DMS 273 (cell line): ENCODE results near the gene TUBB3.
"Not testable (repeated sequence)": the region's sequence is repeated elsewhere in the genome, so short reads cannot be mapped to it uniquely, and the experiment has no call there.

Experiments
- DNase-seq: peaks from one replicate; lab custom pipeline; 2025; ENCODE audit not compliant: unreplicated experiment; lab: John Stamatoyannopoulos, UW

The TUBB3 gene

DNA sequence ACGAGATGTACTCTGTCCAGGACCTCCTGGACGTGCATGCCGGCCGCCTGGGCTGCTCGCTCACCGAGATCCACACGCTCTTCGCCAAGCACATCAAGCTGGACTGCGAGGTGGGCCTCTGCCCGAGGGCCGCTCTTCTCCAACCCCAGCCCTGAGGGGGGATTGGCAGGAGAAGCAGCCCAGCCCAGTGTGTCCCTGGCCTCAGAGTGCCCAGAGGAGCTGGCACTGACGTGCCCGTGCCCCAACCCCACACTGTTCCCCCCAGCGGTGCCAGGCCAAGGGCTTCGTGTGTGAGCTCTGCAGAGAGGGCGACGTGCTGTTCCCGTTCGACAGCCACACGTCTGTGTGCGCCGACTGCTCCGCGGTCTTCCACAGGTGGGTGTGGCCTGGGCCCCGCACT, 41.1 kb downstream of the TUBB3 start:
- no peak for DNase-seq

DNA sequence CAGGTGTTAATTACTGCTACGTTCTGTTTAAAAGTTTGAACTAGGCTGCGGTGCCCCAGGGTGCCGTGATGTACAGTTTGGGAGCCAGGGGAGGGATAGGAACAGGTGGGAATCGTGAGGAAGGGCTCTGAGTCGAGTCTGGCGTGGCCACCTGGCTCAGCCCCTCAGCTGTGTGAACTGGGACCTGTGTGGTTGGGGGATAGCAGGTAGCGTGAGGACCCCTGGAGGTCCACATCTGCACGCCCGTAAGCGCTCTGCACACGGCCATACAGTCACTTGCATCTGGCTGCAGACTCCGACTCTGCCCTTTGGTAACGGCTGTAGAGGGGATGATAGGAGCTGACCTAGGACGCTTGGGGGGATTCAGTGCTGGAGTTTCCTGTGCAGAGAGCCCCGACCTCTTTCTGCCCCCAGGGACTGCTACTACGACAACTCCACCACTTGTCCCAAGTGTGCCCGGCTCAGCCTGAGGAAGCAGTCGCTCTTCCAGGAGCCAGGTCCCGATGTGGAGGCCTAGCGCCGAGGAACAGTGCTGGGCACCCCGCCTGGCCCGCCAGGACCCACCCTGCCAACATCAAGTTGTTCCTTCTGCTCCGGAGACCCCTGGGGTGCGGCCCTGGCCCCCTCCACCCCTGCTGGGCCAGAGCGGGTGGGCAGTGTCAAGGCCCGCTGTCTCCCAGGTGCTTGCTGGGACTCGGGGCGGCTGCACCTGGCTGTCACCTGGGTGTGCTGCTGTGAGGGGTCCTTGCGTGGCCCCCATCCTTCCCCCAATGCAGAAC, 42.5 kb downstream of the TUBB3 start:
- DNase-seq, result no peak

DNA sequence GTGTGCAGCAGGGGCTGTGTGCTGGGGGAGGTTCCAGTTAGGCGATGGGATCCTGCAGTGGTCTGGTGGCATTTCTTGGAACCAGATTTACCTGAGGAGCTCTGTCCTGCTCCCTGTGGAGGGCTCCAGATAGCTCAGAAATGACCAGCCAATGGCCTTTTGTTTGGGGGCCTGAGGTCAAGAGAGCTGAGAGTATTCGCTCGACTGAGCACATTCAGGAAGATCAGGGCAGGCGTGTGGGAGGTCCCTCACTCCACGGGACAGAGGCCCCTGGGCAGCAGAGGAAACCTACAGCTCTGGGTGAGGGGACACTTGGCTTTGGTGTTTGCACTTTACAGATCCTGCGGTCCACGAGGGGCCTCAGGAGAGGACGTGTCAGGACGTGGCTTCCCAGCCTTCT, 43.6 kb downstream of the TUBB3 start:
- no peak for DNase-seq

DNA sequence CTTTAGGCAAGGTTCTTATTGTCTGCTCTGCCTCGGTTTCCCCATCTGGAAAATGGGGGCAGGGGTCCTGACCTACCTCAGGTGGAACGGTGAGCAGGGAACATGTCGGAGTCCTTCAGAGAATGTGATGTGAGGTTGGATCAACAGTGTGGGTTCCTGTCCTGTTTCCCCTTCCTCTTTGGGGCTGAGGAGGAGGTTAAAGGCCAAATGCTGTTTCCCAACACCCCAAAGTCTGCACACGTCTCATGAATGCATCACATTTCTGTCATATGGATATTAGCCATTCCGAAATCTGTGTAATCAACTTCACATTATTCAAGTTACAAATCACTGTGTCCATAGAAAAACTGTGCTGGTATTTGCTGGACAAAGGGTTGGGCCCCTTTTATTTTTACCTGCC, 44.3 kb downstream of the TUBB3 start:
- not testable (repeated sequence) for DNase-seq

DNA sequence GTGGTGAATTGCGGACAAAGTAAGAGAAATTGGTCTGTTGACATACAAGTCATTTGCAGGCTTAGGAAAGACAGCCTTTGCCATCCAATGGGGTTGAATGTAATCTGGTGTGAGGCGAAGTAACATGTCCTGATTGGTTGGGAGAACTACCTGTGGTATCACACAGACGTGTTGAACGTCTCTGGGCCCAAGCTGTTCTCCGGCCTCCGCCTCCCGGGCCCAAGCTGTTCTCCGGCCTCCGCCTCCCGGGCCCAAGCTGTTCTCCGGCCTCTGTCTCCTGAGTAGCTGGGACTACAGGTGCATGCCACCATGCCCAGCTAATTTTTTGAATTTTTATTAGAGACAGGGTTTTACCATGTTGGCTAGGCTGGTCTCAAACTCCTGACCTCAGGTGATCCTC, 44.9 kb downstream of the TUBB3 start:
- DNase-seq, result peak; percentile 25

DNA sequence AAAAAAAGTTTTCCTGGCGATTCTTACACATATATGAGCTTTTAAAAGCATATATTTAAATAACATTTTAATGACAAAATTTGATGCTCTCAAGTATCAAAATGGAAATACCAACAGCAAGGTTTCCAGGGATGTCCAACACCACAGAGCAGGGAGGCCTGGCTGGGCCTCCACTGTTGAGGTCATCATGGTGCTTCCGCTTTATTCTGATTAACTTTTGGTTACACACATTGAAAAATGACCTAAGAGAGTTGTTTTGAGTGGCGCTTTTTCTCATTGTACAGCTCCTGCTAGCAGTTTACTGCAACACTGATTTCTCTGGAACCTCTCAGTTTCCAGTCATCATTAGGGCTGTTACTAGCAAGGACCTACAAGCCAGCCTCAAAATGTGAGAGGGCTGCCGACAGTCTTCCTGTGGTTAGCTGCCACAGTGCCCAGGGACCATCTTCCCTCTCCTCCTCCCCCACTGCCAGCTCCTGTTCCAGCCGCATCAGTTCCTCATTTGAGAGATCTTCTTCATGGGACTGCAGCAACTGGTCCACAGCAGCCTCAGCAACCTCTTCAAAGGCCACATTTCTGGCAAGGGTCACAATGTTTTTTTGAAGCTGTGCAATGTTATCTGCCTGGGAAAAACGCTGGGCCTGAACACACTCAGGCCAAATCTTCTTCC, 46.7 kb downstream of the TUBB3 start:
- DNase-seq, result no peak

DNA sequence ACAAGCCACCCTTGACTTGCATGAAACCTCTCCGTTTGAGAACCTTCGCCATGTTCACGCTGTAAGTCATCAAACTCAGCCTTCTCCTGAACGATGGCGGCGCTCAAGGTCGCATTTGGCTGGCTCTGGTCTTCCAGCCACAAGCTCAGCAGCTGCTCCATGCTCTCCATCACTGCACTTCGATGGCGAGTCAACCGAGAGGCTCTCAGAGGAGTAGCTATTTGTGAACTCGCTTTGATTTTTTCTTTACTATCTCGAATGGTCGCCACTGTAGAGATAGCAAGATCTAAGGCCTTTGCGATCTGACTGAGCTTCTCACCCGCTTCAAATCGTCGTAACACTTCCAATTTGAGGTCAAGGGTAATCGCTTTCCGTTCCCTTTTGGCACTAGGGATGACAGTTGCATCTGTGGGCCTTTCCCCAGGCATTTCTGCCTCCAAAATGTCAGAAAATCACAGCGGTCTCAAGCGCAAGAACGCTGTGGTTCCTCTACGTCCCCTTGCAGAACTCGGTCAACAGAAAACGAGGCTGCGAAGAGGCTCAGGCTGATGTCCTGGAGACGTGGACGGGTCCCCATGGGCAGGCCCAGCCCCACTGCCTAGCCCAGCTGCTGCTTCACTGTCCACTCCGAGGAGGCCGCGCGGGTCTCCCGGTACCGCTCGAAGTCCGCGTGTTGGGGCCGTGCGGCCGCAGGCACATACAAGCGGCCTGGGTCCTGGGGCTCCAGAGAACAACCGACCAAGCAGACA, 48.5 kb downstream of the TUBB3 start:
- no peak for DNase-seq

DNA sequence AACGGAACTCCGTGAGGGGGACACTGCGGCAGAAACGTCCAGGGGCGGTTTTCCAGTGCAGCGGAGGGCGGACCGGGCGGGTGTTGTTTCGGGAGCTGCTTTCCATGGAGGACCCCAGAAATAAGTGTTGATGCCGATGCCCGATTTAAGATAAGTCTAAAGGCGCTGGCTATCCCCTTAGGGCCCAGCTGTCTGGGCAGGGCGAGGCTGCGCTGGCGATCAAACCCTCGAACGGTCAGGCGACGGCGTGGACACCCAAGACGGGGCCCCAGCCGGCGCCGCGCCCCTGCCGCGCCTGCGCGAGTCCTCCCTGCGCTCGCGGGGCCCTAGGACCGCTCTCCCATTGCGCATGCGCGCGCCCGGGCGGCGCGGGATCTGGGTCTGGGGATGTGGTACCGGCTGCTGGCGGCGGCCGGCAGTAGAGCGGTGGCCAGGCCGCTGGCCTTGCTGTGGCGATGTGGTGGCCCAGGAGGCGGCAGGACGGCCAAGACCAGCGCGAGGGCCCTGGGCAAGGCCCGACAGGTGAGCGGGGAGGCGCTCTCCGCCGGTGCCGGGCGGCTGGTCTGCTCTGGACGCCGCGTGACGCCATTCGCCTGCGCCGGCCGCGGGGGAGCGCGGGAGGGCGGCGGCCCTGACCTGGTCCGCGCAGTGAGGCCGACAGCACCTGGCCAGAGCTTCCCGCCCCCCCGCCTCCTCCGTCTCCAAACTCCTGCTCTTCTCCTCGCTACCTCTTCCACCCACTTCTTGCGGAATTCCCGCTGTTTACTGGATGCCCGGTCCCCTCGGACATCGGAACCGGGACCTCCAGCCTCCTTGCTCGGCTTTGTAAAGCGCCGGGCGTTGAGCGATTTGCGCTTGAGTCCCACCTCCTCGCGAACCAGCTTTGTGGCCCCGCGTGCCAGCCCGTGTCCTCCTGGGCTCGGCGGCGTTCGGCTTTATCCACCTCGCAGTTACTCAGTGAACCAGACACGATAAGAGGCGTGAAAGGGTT, 49.4 kb downstream of the TUBB3 start:
- peak; percentile 98 for DNase-seq

DNA sequence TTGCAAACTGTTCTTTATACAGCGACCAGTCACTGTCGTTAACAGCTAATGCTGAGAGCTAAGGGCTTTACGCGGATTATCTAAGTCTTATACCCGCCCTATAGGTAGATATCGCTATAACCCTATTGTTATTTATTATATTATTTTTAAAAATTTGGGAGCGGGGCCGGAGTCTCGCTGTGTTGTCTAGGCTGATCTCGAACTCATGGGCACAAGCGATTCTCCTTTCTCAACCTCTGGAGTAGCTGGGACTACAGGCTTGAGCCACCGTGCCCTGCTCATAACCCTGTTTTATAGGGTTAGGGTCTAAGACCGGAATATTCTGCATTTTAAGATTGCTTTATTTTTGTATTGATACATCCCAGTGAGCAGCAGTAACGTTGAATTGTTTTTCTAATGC, 50.1 kb downstream of the TUBB3 start:
- no peak for DNase-seq

DNA sequence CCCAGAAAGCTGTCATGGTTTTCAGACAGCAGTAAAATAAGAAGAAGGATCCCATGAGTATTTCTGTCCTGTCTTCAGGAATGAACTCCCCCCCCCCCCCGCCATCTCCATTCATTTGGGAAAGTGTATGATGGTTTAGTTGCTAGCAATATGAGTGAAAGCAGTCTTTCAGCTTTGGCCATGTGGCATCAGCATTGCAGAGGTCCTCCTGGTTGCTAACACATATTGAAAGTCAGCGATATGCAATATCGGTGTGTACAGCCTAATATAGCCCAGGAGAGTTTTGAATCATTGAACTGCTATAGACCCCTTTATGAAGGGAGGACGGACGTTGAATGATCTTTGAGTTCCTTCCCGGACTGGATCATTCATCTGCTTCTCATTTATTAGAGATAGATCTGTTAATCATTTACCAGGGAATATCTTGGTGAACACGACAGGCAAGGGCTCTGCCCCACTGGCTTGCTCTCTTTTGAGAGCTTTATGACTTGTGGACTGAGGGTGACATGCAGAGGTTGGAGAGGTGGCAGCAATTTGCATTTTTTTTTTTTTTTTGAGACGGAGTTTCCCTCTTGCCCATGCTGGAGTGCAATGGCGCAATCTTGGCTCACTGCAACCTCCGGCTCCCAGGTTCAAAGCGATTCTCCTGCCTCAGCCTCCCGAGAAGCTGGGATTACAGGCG, 50.7 kb downstream of the TUBB3 start:
- no peak for DNase-seq

DNA sequence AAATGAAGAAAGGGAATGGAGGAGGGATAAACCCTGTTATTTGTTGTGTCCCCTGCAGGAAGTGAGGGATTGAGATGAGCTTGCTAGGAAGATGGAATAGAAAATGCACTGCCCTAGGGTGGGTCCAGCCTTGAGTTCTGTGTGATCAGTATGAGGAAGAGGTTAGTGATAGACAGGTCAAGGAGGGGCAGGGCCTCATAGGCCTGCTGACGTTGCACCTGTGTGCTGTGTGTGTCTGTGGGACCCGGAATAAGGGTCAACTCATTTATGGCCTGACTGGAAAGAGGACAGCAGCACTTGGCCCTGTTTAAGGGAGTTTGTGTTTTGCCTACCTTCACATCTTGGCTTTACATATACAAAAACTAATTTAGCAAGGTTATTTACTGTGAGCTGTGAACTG, 51.7 kb downstream of the TUBB3 start:
- DNase-seq, result no peak

DNA sequence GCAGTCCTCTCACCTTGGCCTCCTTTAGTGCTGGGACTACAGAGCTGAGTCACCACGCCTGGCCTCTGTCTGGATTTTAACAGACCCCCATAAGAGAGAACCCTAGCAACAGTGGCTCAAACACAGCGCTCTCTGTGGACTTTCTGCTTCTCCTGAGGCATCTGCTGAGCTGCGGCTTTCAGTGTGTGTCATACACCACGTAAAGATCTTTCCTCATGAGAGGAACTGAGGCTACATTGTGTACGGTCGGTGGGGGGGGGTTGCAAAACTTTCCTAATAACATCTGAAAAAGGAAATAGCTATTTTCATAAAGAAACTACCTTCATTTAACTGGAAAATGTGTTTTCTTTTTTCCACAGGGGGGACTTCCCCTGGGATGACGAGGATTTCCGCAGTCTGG, 58.3 kb downstream of the TUBB3 start:
- no peak for DNase-seq

DNA sequence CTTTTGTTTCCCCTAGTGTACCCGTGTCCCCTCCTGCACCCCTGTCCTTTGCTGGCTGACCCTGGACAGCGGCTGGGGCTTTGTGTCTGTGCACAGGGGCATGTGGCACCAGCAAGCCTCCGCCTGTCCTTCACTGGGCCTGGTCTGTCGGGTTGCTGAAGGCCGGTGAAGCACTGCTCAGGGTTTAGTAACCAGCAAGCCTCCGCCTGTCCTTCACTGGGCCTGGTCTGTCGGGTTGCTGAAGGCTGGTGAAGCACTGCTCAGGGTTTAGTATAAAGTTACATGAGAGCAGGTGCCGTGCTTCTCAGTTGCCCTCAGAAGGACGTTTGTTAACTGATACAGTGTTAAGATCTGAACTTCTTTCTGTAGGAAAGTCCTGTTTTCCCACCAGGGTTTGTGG, 59.2 kb downstream of the TUBB3 start:
- no peak for DNase-seq

DNA sequence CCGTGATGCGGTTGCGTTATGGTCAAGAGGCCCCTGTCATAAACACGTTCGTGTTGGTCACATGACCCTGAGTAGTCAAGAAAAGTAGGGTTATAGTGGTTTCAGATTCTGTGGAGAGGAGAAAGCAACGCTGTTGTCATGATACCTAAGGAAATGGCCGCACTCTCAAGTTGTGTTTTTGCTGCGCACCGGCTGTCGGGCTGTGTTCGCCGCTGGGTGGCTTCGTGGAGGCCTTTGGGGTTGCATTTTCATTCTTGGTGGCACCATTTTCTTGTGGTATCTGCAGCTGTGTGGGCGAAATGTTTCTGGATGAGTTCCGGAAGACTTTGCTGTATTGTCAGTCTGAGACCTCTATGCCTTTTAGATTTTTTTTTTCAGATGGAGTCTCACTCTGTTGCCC, 60.4 kb downstream of the TUBB3 start:
- DNase-seq, result no peak

DNA sequence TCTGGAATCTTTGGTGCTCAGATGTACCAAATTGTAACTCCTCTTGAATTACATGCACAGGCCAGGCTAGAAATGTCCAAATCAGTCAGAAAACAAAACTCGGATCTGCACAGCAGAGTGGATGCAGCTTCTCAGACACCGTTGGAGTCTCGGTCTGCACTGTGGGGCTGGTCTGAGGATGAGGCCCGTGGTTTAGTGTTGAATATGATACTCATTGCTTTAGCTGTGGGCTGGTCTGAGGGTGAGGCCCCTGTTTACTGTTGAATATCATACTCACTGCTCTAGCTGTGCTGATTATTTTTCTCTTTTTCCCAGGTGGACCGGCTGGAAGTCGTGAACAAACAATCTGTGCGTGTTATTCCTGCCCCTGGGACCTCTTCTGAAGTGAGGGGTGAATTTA, 61.1 kb downstream of the TUBB3 start:
- no peak for DNase-seq

DNA sequence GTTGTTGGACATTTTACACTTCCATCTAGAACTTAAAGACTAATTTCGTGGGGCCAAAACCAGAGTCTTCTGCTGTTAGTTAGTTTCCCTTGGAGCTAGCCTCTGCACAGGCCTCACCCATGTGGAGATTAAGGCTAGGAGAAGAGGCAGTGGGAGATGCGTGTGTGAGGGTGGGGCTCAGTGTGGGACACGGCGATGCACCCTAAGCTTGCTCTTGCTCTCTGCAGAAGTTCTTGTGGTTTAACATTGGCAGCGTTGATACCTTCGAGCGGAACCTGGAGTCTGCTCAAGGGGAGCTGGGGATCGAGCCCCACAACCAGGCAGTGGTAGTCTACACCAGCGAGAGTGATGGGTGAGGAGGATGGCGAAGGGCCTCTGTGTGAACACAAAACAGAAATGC, 62.1 kb downstream of the TUBB3 start:
- no peak for DNase-seq
